ENCODE data around the gene MLX.

DNA sequence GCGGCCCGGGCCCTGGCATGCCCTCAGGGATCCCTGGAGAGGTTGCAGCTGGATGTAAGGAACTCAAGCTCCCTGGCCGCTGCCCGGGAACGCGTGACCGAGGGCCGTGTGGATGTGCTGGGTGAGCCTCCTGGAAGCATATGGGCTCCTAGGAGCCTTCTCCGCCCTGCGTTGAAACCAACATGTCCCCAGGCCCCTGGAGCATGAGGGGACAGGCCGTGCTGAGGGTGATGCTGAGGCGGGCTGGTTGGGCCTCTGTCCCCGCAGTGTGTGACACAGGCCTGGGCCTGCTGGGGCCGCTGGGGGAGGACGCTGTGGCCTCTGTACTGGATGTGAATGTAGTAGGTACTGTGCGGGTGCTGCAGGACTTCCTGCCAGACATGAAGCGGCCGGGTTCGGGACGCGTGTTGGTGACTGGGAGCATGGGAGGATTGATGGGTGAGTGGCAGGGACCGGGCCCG lies 19.9 kb upstream of the MLX start:
- TF ChIP-seq, protein P1, sequence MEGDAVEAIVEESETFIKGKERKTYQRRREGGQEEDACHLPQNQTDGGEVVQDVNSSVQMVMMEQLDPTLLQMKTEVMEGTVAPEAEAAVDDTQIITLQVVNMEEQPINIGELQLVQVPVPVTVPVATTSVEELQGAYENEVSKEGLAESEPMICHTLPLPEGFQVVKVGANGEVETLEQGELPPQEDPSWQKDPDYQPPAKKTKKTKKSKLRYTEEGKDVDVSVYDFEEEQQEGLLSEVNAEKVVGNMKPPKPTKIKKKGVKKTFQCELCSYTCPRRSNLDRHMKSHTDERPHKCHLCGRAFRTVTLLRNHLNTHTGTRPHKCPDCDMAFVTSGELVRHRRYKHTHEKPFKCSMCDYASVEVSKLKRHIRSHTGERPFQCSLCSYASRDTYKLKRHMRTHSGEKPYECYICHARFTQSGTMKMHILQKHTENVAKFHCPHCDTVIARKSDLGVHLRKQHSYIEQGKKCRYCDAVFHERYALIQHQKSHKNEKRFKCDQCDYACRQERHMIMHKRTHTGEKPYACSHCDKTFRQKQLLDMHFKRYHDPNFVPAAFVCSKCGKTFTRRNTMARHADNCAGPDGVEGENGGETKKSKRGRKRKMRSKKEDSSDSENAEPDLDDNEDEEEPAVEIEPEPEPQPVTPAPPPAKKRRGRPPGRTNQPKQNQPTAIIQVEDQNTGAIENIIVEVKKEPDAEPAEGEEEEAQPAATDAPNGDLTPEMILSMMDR (IDR thresholded peaks at IDR 0.05) = no peak
- no peak for TF ChIP-seq POLR2A (IDR thresholded peaks at IDR 0.05)
